OCI-LY1 (cell line): ENCODE data around the gene INTS15.

Experiments used
- H2AFZ ChIP-seq: fragments of 200-600 bp; sonication (generic), shearing (Covaris generic); 2 replicates; pipeline ENCODE4 v1.6.0; 2014; ENCODE audit warnings: antibody characterized with exemption, mild to moderate bottlenecking, low read length
- H3F3A ChIP-seq: fragments of 200-600 bp; sonication (generic), shearing (Covaris generic); 2 replicates; pipeline ENCODE4 v1.6.0; 2014; ENCODE audit warnings: mild to moderate bottlenecking, antibody characterized with exemption, low read length, moderate library complexity; ENCODE audit not compliant: insufficient read depth
- H3K27ac ChIP-seq: fragments of 200-600 bp; sonication (generic); 2 replicates; pipeline ENCODE4 v1.5.1; 2014; ENCODE audit warnings: low read length, mixed run types, mild to moderate bottlenecking, low read depth; ENCODE audit not compliant: poor library complexity, severe bottlenecking
- H3K27me3 ChIP-seq: fragments of 200-600 bp; sonication (generic); 2 replicates; pipeline ENCODE4 v1.6.0; 2014; ENCODE audit warnings: antibody characterized with exemption, mild to moderate bottlenecking, low read length, moderate library complexity; ENCODE audit not compliant: insufficient read depth
- H3K36me3 ChIP-seq: fragments of 200-600 bp; sonication (generic); 2 replicates; pipeline ENCODE4 v1.6.1; 2014; ENCODE audit warnings: mild to moderate bottlenecking, antibody characterized with exemption, low read length, moderate library complexity, mixed read lengths; ENCODE audit not compliant: insufficient read depth
- H3K4me1 ChIP-seq: fragments of 200-600 bp; sonication (generic); 2 replicates; pipeline ENCODE4 v1.5.1; 2014; ENCODE audit warnings: mild to moderate bottlenecking, low read length, moderate library complexity; ENCODE audit not compliant: insufficient read depth, severe bottlenecking
- H3K4me2 ChIP-seq: fragments of 200-600 bp; sonication (generic), shearing (Covaris generic); 2 replicates; pipeline ENCODE4 v1.6.1; 2014; ENCODE audit warnings: low read length
- H3K4me3 ChIP-seq: fragments of 200-600 bp; sonication (generic); 2 replicates; pipeline ENCODE4 v1.5.1; 2014; ENCODE audit warnings: low read length, low read depth, mild to moderate bottlenecking, mixed read lengths; ENCODE audit not compliant: poor library complexity, severe bottlenecking
- H3K79me2 ChIP-seq: fragments of 200-600 bp; shearing (Covaris generic); 2 replicates; pipeline ENCODE4 v1.6.1; 2016; ENCODE audit warnings: mixed run types, low read length, mixed read lengths; ENCODE audit not compliant: insufficient read depth
- H3K9ac ChIP-seq: fragments of 200-600 bp; sonication (generic), shearing (Covaris generic); 2 replicates; pipeline ENCODE4 v1.6.1; 2014; ENCODE audit warnings: mild to moderate bottlenecking, low read length, mixed read lengths
- H3K9me2 ChIP-seq: fragments of 200-600 bp; sonication (generic), shearing (Covaris generic); 2 replicates; pipeline ENCODE4 v1.6.1; 2014; ENCODE audit warnings: low read depth, mild to moderate bottlenecking, low read length, mixed read lengths
- H3K9me3 ChIP-seq: fragments of 200-600 bp; shearing (Covaris generic); 2 replicates; pipeline ENCODE4 v1.6.1; 2014; ENCODE audit warnings: low read length, mixed read lengths
- H4K20me1 ChIP-seq: fragments of 200-600 bp; sonication (generic), shearing (Covaris generic); 2 replicates; pipeline ENCODE4 v1.6.0; 2016; ENCODE audit warnings: mild to moderate bottlenecking, low read length; ENCODE audit not compliant: insufficient read depth
- EZH2 ChIP-seq: fragments of 200-600 bp; sonication (generic), shearing (Covaris generic); IDR thresholded peaks from 2 replicates; pipeline ENCODE4 v1.8.0; 2017; ENCODE audit warnings: borderline replicate concordance, mixed run types, mild to moderate bottlenecking, antibody characterized with exemption, low read length, moderate library complexity, mixed read lengths
- TF ChIP-seq, protein P1 (sequence below): fragments of 200-600 bp; sonication (generic), shearing (Covaris generic); IDR thresholded peaks from 2 replicates; pipeline ENCODE4 v1.5.1; 2017; ENCODE audit warnings: mild to moderate bottlenecking, antibody characterized with exemption, low read length, moderate library complexity, mixed read lengths

The INTS15 gene

DNA sequence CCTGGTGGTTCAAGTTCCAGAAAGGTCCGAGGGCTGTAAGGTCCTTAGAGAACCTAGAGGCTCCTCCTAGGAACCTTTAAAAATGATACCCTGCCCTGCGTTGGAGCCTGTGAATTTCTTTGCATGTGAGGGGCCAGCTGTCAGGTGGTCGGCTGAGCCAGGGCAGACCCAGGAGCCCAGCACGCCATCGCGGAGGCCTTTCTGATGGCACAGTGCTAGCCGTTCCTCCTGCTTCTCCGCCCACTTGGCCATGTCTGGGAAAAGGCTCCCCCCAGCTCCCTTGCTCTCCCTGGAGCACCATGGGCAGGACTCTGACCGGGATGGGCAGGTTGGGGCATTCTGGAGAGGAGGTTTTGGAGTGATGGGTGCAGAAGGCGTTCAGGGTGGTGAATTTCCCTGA, 54.9 kb downstream of the INTS15 start:
- no peaks in the 10 kb centered on the region for H3K9me3 ChIP-seq
- H3F3A ChIP-seq: no peaks in the 10 kb centered on the region
- H2AFZ ChIP-seq: no peak overlapping the region
- H3K4me1 ChIP-seq: no peaks in the 10 kb centered on the region
- no peak overlapping the region for H3K4me3 ChIP-seq
- H4K20me1 ChIP-seq: no peaks in the 10 kb centered on the region
- H3K27ac ChIP-seq: no peak overlapping the region
- no peak for TF ChIP-seq EZH2
- TF ChIP-seq, protein P1, sequence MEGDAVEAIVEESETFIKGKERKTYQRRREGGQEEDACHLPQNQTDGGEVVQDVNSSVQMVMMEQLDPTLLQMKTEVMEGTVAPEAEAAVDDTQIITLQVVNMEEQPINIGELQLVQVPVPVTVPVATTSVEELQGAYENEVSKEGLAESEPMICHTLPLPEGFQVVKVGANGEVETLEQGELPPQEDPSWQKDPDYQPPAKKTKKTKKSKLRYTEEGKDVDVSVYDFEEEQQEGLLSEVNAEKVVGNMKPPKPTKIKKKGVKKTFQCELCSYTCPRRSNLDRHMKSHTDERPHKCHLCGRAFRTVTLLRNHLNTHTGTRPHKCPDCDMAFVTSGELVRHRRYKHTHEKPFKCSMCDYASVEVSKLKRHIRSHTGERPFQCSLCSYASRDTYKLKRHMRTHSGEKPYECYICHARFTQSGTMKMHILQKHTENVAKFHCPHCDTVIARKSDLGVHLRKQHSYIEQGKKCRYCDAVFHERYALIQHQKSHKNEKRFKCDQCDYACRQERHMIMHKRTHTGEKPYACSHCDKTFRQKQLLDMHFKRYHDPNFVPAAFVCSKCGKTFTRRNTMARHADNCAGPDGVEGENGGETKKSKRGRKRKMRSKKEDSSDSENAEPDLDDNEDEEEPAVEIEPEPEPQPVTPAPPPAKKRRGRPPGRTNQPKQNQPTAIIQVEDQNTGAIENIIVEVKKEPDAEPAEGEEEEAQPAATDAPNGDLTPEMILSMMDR: no peak
- H3K36me3 ChIP-seq: peaks cover 91% of the 10 kb centered on the region
- H3K9ac ChIP-seq: no peak overlapping the region
- no peaks in the 10 kb centered on the region for H3K27me3 ChIP-seq
- no peaks in the 10 kb centered on the region for H3K79me2 ChIP-seq
- no peak overlapping the region for H3K4me2 ChIP-seq
- H3K9me2 ChIP-seq: no peaks in the 10 kb centered on the region

DNA sequence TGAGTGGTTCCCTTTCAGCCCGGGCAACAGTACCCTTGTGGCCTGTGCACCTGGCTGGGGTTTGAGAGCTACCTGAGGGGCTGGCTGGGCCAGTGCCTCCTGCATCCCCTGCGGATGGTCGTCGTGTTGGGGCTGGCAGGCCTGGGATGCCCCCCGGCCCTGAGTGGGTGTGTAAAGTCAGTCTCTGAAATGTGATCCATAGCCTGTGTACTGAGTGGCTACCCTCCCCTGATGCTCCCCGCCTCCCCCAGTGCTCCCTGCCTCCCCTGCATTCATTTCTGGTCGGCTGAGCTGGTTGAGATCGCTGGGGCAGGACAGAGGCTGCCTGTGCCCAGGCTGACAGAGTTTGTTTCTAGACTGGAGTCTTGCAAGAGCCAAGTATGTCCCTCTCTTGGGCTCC, 56.6 kb downstream of the INTS15 start:
- Histone ChIP-seq H3K27me3 (no peaks in the 10 kb centered on the region), H3K9ac (no peak overlapping the region), H3K4me2 (no peak overlapping the region), H3K27ac (no peak overlapping the region), H3K79me2 (no peaks in the 10 kb centered on the region), H3F3A (no peaks in the 10 kb centered on the region), H3K9me2 (no peaks in the 10 kb centered on the region), H2AFZ (no peak overlapping the region), H3K4me3 (no peak overlapping the region), H3K4me1 (no peaks in the 10 kb centered on the region), H4K20me1 (no peaks in the 10 kb centered on the region), H3K9me3 (0 out of 2 replicates have a peak, but pooled peaks cover 4% of the 10 kb centered on the region), H3K36me3 (peaks cover 91% of the 10 kb centered on the region)
- TF ChIP-seq, protein P1: no peak
- no peak for TF ChIP-seq EZH2

DNA sequence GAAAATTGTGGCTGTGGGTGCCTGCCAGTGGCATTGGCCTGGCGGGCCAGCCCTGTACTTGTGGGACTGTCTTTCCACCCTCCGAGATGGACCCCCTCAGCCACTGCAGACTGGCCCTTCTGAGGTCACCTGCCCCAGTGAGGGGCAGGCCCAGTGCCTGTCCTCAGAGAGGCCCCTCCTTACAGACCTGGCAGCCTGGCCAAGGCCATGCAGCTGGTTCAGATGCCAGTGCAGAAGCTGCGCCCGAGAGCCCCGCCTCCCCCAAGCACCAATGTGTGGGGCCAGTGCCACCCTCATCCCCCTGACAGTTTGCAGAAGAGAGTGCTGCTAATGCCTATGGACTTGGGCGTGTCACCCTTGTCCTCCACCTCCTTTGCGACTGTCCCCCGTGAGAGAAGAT, 57.3 kb downstream of the INTS15 start:
- Histone ChIP-seq H3K9me3 (0 out of 2 replicates have a peak, but pooled peaks cover 4% of the 10 kb centered on the region), H3K27me3 (no peaks in the 10 kb centered on the region), H3K27ac (no peak overlapping the region), H4K20me1 (no peaks in the 10 kb centered on the region), H3K4me3 (no peak overlapping the region), H3K79me2 (no peaks in the 10 kb centered on the region), H3K36me3 (peaks cover 91% of the 10 kb centered on the region), H3K4me1 (no peaks in the 10 kb centered on the region), H3K9ac (no peak overlapping the region), H3K4me2 (no peak overlapping the region), H3F3A (no peaks in the 10 kb centered on the region), H2AFZ (no peak overlapping the region), H3K9me2 (no peaks in the 10 kb centered on the region)
- TF ChIP-seq, protein P1: no peak
- no peak for TF ChIP-seq EZH2
